SK-N-SH (cell line): ENCODE data around the gene ANKRD12.

Source experiments
- FOXM1 ChIP-seq: IDR thresholded peaks from 2 replicates; pipeline ENCODE4 v1.4.0; 2012; ENCODE audit warnings: low read depth, mild to moderate bottlenecking
- POLR2AphosphoS5 ChIP-seq: IDR thresholded peaks from 2 replicates; pipeline ENCODE4 v1.6.1; 2012; ENCODE audit warnings: low read depth, low read length
- TEAD4 ChIP-seq: IDR thresholded peaks from 2 replicates; pipeline ENCODE4 v1.4.0; 2012; ENCODE audit warnings: mild to moderate bottlenecking, borderline replicate concordance; ENCODE audit not compliant: insufficient read depth
- TF ChIP-seq, protein P1 (sequence below): fragments of 200-600 bp; sonication (generic); IDR thresholded peaks from 2 replicates; pipeline ENCODE4 v1.6.1; 2017; ENCODE audit warnings: antibody characterized with exemption, mild to moderate bottlenecking, moderate library complexity
- TF ChIP-seq, protein P2 (sequence below): IDR thresholded peaks from 2 replicates; pipeline ENCODE4 v1.6.1; 2012; ENCODE audit warnings: mild to moderate bottlenecking, low read depth, low read length, moderate library complexity
- TF ChIP-seq, protein P3 (sequence below): fragments of 150-350 bp; IDR thresholded peaks from 2 replicates; pipeline ENCODE4 v1.6.1; 2016; ENCODE audit warnings: mild to moderate bottlenecking, low read depth, low read length

DNA sequence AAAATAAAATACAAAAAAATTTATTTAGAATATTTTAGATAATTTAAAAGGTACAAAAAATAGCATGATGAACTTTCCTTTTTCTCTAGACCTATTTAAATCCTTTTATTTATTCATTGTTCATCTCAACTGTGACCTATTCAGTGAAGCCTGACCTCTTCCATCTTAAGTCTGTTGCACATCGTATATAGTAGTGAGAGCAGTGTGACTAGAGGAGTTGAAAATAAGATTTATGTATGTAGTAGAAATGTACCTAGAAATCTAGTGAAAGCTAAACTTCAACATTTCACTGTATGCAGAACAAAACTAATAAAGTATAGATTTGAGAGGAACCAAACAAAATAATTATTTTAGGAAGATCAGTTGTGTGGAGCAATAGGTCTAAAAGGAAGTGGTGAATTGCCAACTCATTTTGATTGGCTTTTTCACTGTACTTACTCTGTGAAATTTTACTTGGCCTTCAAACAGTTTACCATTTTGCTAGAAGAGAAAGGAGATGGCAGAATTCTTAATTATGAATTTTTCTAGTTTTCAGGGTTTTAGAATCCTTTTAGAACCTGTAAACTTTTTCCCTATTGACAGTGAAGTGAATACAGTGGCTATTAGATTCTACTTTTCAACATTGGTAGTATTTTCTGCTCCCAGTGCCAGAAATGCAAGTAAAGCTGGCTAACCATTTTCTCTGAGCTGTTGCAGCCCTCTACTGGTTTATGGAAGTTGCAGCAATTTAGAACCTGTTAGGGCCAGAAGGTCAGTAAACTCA, 11.0 kb downstream of the ANKRD12 start:
- TF ChIP-seq, protein P1, sequence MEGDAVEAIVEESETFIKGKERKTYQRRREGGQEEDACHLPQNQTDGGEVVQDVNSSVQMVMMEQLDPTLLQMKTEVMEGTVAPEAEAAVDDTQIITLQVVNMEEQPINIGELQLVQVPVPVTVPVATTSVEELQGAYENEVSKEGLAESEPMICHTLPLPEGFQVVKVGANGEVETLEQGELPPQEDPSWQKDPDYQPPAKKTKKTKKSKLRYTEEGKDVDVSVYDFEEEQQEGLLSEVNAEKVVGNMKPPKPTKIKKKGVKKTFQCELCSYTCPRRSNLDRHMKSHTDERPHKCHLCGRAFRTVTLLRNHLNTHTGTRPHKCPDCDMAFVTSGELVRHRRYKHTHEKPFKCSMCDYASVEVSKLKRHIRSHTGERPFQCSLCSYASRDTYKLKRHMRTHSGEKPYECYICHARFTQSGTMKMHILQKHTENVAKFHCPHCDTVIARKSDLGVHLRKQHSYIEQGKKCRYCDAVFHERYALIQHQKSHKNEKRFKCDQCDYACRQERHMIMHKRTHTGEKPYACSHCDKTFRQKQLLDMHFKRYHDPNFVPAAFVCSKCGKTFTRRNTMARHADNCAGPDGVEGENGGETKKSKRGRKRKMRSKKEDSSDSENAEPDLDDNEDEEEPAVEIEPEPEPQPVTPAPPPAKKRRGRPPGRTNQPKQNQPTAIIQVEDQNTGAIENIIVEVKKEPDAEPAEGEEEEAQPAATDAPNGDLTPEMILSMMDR = peak; percentile 84
- TF ChIP-seq FOXM1 (no peak), TEAD4 (no peak), POLR2AphosphoS5 (no peak)
- TF ChIP-seq, protein P2, sequence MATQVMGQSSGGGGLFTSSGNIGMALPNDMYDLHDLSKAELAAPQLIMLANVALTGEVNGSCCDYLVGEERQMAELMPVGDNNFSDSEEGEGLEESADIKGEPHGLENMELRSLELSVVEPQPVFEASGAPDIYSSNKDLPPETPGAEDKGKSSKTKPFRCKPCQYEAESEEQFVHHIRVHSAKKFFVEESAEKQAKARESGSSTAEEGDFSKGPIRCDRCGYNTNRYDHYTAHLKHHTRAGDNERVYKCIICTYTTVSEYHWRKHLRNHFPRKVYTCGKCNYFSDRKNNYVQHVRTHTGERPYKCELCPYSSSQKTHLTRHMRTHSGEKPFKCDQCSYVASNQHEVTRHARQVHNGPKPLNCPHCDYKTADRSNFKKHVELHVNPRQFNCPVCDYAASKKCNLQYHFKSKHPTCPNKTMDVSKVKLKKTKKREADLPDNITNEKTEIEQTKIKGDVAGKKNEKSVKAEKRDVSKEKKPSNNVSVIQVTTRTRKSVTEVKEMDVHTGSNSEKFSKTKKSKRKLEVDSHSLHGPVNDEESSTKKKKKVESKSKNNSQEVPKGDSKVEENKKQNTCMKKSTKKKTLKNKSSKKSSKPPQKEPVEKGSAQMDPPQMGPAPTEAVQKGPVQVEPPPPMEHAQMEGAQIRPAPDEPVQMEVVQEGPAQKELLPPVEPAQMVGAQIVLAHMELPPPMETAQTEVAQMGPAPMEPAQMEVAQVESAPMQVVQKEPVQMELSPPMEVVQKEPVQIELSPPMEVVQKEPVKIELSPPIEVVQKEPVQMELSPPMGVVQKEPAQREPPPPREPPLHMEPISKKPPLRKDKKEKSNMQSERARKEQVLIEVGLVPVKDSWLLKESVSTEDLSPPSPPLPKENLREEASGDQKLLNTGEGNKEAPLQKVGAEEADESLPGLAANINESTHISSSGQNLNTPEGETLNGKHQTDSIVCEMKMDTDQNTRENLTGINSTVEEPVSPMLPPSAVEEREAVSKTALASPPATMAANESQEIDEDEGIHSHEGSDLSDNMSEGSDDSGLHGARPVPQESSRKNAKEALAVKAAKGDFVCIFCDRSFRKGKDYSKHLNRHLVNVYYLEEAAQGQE = no peak
- TF ChIP-seq, protein P3, sequence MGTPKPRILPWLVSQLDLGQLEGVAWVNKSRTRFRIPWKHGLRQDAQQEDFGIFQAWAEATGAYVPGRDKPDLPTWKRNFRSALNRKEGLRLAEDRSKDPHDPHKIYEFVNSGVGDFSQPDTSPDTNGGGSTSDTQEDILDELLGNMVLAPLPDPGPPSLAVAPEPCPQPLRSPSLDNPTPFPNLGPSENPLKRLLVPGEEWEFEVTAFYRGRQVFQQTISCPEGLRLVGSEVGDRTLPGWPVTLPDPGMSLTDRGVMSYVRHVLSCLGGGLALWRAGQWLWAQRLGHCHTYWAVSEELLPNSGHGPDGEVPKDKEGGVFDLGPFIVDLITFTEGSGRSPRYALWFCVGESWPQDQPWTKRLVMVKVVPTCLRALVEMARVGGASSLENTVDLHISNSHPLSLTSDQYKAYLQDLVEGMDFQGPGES = no peak
